WI38 (cell line): ENCODE results near the gene EFCAB5.

ENCODE experiments used
- H3K4me3 ChIP-seq: 2 replicates; pipeline ENCODE4 v1.5.1; 2011; ENCODE audit warnings: low read depth, mild to moderate bottlenecking, control low read depth, low read length
- TF ChIP-seq, protein P1 (sequence below): IDR thresholded peaks from 2 replicates; pipeline ENCODE4 v1.5.1; 2012; ENCODE audit warnings: low read depth, mild to moderate bottlenecking, control low read depth, low read length

EFCAB5 gene

DNA sequence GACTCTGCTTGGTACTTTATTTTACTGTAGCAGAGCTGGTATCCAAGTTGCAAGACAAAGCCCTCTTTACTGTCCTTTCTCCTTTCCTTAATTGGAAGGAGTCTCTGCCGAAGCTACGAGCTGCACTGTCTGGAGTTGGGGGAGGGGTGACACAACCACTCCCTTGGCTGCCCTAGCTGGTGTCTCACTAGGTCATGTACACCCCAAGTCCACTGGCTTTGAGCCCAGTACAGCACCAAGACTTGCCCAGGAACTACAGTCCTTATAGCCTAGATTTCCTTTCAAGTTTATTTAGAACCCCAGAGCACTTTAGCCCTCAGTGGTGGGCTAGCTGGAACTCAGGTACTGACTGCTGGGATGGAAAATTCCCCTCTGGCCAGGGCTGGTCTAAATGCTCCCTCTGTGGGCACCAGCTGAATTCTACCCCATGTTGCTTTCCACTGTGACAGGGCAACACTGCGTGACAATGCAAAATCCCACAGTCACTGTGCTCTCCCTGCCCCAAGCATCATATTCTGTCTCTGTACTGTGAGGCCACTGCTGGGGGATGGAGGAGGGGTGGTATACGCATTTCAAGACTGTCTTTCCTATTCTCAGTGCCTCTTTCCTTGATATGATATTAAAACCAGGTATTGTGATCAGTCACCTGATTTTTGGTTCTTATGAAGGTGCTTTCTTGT lies 18.4 kb downstream of the EFCAB5 start:
- H3K4me3 ChIP-seq: no peak overlapping the region
- TF ChIP-seq, protein P1, sequence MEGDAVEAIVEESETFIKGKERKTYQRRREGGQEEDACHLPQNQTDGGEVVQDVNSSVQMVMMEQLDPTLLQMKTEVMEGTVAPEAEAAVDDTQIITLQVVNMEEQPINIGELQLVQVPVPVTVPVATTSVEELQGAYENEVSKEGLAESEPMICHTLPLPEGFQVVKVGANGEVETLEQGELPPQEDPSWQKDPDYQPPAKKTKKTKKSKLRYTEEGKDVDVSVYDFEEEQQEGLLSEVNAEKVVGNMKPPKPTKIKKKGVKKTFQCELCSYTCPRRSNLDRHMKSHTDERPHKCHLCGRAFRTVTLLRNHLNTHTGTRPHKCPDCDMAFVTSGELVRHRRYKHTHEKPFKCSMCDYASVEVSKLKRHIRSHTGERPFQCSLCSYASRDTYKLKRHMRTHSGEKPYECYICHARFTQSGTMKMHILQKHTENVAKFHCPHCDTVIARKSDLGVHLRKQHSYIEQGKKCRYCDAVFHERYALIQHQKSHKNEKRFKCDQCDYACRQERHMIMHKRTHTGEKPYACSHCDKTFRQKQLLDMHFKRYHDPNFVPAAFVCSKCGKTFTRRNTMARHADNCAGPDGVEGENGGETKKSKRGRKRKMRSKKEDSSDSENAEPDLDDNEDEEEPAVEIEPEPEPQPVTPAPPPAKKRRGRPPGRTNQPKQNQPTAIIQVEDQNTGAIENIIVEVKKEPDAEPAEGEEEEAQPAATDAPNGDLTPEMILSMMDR: no peak

DNA sequence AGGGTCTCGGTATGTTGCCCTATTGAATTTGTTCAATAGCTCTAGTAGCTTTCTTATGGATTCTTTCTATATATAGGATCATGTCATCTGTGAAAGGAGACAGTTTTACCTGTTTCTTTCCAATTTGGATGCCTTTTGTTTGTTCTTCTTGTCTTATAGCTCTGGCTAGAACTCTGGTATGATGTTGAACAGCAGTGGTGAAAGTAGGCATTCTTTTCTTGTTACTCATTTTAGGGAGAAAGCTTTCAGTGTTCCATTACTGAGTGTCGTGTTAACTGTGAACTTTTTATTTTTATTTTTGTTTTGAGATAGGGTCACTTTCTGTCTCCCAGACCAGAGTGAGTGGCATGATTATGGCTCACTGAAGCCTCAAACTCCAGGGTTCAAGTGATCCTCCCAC lies 21.2 kb downstream of the EFCAB5 start:
- TF ChIP-seq, protein P1: no peak
- H3K4me3 ChIP-seq: no peak overlapping the region

DNA sequence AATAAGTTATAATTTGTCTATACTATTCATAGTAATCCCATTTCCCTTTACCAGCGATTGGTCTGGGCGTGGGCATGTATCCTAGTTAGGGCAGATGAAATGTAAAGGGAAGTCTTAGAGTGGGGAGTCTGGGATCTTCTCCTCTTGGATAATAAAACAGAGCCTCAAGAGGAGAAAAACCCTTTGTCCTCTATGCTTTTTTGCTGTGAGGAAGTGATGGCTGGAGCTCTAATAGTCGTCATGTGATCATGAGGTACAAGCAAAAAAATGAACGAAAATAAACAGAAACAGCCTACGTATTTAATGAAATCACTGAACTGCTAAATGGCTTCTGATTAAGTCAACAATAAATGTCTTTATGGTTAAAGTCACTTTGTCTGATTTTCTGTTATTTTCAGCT lies 26.8 kb downstream of the EFCAB5 start:
- TF ChIP-seq, protein P1: no peak
- no peak overlapping the region for H3K4me3 ChIP-seq

DNA sequence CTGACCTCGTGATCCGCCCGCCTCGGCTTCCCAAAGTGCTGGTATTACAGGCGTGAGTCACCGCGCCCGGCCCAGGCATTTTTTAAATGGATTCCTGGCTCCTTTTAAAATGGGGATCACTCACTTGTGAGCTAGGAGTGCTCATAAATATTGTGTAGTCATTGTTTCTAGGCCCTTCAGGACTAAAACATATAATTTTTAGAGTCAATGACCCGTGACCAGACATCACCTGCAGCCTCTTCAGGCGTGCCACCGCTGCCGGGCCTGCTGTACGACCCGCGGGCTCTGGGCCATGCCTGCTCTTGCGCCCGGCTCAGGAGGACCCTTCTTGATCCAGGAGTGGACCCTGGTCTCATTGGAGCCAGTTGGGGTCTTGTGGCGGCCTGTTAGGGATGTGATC lies 30.8 kb downstream of the EFCAB5 start:
- H3K4me3 ChIP-seq: no peak overlapping the region
- TF ChIP-seq, protein P1: no peak

DNA sequence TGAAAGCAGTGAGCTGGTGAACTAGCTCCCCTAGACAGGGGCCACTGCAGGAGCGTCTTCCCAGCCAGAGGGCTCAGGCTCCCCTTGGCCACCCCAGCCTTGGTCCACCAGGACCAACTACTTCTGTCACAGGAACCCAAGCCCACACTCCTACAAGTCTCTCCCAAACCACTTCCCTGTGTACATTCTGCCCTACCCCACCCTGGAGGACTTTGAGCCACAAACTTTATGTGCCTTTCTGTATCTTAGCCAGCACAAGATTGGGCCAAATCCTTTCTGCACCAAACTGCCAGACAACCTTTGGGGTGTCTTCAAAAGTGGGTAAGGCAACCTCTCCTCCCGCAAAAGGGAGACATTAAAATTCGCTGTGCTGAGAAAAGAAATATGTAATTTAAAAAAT lies 31.6 kb downstream of the EFCAB5 start:
- H3K4me3 ChIP-seq: no peak overlapping the region
- TF ChIP-seq, protein P1: no peak

DNA sequence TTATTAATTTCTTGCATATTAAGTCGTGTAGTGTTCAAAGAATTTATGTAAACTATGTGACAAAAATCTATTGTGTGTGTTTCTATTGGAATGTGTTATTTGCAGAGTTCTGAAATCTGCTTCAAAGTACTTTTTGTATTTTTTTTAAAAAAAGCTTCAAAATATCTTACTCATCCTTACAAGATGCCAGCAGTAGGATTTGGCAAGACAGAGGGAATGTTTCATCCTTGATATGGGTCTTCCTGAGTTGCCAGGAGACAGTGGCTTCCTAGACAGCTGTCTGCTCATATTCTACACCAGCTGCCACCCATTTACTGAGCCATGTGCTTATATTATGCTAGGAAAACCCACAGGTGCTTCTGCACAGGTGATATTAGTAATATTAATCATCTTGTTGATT lies 36.4 kb downstream of the EFCAB5 start:
- TF ChIP-seq, protein P1: no peak

DNA sequence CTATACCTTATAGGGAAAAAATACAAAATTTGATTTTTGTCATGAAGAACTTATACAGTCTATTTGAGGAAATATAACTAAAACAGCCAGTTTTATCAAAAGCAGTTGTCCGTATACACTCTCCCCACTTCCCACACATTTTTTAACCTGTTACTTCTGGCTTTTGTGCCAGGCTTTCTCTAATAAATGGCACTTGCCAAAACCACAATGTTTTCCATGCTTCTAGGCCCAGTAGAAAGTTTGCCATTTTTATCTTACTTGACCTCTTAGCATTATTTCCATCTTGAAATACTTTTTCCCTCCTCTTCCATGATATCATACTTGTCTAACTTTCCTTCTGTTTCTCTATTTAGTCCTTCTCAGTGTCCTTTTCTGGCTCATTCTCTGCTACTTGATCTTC lies 38.8 kb downstream of the EFCAB5 start:
- H3K4me3 ChIP-seq: no peak overlapping the region
- TF ChIP-seq, protein P1: no peak

More for the DNA sequence above, 36.4 kb downstream of the EFCAB5 start:
- no peak overlapping the region for H3K4me3 ChIP-seq
